Stimulated activated CD4-positive, alpha-beta T cell treated with anti-CD3 and anti-CD28 coated beads, Interleukin-4, amount 100 ng/mL, for 24 hours (primary cell): ENCODE data around the gene SNAI1.
"Not testable (repeated sequence)": the region's sequence is repeated elsewhere in the genome, so short reads cannot be mapped to it uniquely, and the experiment has no call there.

Experiments
- DNase-seq: peaks from one replicate; pipeline ENCODE4 v3.0.0-alpha.2; 2020

The SNAI1 gene

DNA sequence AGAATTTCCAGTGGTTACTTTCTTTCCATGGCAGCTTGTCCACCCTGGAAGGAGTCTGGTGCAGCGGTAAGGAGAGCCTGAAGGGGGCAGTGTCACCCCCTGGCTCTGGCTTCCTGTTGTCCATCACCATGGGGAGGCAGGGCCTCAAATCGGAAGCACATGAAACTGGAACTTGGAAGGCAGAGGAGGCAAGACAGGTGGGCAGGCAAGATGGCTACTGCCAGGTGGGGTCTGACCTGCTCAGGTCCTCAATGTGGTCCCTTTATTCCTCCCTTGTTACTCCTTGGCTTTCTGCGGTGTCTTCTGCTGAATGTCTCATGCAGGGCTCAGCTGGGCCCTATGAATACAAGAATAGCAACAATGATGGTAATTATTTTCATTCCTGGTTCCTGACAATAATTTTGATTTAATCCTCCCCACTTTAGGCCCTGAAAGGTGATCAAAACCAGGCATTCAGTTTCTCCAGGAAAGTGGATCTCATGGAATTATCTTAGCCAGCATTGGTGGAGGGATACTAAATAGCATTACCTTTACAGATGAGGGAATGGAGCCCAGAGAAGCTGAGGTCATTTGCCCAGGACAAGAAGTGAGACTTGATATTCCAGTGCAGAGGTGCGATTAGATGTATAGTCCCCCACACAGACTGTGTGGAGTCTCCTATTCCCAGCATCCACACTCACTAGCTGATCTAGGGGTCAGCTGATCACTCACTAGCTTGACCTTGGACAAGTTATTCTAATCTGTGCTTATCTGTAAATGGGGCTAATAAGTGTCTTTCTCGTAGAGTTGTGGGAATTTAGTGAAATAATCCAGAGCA, 17.6 kb upstream of the SNAI1 start:
- DNase-seq, result peak; percentile 13

DNA sequence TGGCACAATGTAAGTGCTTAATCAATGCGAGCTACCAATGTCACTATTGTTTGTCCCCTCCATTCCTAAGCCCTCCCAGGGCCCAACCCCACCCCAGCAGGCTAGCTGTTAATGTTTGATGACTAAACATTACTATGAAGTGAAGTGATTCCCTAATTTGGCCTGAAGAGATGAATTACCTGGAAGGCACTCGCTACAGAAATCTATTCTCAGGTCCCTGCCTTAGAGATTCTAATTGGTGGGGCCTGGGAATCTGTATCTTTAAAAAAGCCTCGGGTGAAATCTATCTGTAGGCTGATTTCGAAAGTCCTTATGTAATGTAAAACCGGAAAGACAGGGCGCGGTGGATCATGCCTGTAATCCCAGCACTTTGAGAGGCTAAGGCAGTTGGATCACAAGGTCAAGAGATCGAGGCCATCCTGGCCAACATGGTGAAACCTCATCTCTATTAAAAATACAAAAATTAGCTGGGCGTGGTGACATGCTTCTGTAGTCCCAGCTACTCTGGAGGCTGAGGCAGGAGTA, 16.9 kb upstream of the SNAI1 start:
- no peak for DNase-seq

DNA sequence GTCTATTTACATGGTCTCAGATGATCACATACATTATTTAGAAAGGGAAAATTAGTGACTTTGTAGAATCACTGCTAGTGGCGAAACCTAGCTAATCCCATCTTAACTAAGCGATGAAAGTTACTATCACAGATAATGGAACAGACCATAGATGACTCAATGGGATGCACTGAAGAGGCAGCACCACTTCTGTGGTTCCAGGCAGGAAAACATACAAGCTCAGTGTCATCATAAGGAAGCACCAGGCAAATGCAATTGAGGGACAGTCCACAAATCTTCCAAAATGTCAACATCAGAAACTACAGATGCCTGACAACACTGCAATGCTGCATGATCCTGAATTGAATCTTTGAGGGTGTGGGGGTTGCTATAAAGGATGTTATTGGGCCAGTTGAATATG, 15.9 kb upstream of the SNAI1 start:
- DNase-seq, result no peak

DNA sequence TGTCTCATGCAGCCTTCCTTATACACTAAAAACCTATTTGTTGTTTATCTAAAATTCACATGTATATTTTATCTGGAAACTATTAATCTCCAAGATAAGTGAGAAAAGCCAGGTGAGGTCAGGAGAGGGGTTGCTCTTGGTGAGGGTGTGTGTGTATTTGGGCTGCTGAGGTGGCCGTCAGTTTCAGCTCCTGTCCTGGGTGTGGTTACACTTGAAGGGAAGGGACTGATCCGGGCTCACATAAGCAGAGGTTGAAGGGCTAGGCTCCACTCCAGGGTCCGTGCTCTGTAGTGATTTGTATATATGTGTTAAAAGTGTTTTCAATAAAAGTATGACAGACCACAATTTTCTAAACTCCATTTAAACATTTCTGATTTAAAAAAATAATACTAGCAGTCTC, 13.5 kb upstream of the SNAI1 start:
- no peak for DNase-seq

DNA sequence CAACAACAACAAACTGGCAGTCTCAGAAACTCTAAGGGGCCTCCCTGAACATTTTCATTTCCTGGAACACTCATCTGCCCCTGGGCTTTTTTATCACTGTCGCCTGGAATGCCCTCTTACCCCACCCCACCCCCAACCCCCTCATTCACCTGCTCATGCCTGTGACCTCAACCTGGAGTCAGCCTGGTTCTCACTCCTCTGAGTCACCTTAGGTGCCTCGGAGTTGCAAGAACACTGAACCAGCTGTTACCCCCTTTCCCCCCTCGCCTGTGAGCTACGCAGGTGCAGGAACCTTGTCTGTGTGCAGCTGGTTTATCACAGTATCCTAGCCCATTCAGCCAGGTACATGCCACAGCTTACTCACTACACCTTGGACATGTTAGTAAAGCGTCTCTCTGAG, 12.8 kb upstream of the SNAI1 start:
- no peak for DNase-seq

DNA sequence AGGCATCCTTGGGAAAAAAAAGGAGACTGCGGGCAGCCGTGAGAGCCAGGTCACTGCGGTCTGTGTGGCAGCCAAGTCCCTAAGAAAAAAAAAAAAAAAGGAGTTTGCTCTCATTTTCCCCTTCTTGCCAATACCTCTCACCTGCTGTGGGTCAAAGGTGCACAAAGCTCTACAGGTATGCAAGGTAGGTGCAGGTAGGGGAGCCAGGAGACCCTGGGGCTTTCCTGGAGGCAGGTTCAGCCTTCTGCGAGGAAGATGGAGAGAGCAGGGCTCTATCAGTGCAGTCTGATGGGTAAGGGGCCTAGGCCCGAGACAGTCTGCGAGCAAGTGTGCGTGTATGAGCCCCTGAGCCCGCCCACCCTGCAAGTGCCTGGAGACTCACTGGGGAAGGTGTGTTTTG, 12.3 kb upstream of the SNAI1 start:
- no peak for DNase-seq

DNA sequence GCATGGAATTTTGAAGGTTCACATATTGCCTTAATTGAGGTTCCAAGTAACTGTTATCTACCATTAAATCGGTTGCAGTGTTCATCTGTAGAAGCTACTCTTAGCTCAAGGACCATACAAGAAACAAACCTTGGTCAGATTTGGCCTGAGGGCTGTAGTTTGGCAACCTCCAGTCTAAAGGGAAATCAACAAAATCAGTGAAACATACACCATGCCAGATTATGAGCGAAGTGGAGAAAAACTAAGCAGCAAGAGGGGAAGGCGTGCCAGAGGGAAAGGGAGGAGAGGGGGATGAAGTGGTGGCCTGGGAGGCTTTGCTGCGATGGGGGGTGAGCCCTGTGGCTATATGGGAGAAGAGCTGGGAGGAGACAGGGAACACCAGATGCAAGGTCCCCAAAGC, 8.8 kb upstream of the SNAI1 start:
- DNase-seq, result no peak

DNA sequence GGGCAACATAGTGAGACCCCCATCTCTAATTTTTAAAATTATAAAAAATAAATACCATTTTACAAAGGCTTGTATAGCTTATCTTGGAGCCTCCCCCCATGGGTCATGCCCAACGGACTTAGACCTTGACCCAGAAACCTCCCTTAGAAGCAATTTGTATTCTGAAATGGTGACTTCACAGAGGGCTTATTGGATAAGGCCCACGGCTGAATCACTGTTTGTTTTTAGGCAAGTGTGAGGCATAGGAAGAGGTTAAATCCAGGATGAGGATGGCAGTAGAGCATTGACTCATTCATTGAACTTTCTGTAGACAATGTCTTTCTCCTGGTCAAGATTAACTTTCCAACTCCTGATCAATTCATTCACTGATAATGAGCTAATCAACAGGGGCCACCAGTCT, 6.2 kb upstream of the SNAI1 start:
- no peak for DNase-seq

DNA sequence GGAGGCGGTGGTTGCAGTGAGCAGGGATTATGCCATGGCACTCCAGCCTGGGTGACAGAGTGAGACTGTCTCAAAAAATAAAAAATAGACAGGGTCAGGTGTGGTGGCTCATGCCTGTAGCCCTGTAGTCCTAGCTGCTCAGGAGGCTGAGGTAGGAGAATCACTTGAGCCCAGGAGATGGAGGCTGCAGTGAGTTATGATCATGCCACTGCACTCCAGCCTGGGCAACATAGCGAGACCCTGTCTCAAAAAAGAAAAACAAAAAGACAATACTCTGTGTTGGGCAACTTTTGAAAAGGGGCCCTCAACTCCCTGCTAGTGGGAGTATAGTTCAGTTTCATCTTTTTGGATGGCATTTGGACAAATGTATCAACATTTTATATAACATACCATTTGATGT, 5.0 kb upstream of the SNAI1 start:
- DNase-seq, result not testable (repeated sequence)

DNA sequence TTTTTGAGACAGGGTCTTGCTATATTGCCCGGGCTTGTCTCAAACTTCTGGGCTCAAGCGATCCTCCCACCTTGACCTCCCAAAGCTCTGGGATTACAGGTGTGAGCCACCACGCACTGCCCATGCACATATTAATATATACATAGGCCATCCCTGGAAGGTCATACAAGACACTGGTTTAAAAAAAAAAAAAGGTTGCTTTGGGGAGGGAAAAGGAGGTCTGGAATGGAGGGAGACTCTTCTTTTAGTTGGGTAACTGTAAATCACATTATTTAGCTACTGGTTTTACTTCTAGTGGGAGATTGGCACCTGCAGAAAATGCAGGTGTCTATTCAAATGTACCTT, 4.1 kb upstream of the SNAI1 start:
- no peak for DNase-seq

DNA sequence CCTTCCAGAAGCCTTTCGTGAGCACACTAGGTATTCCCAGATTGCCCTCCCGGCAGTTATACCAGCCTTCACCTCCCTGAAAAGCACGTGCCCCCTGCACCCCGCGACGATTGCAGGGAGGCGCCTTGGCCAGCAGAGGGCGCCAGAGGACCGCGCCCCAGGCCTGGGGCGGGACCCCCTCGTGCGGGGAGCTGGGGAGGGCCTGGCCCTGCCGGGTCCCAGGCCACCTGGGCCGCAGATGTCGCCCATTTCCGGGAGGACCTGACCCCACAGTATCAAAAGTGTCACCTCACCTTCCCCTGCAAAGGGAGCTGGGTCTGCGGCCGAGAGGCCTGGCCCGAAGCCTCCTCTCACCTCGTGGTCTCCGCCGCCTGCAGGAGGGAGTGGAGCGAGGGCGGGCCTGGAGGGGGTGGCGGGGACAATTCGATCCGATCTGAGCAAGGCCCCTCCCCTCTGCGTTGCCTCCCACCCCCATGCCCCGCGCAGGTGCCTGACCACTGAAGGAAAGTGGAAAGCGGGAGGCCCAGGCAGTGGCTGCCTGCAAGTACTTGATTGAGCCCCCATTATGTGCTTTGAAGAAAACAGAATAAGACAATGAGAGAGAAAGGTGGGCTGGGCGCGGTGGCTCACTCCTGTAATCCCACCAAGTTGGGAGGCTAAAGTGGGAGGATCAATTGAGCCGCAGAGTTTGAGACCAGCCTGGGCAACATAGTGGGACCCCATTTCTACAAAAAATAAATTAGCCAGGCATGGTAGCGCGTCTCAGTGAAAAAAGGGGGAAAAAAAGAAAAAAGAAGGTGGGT, 3.5 kb upstream of the SNAI1 start:
- peak; percentile 68 for DNase-seq

DNA sequence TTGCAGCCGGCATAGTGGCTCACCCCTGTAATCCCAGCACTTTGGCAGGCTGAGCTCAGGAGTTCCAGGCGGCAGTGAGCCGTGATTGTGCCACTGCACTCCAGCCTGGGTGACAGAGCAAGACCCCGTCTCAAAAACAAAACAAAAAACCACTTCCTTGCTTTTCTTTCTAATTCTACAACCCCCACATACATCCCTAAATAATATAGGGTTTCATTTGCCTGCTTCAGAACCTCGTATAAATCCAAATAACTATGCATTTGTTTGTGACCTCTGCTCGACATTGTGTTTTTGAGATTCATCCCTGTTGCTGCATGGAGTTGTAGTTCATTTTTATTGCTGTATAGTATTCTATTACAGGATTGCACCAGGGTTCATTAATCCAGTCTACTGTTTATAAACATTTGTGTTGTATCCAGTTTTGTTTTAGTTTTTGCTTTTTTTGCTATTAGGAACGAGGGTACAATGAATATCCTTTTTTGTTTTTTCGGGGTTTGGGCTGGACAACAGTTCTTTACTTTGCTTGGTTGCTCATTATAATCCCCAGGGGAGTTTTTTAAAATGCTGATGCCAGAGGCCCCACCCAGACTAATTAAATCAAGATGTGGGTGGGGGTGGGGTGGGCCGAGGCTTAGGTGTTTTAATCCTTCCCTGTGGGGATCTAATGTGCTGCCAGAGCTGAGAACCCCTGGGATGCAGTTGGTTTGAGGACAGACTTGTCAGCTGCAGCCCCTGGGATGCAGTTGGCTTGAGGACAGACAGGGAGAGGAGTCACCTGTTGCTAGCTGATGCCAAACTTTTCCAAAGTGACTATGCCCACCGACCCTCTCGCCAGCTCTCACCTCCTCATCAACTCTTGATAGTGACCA, 2.4 kb upstream of the SNAI1 start:
- DNase-seq, result no peak

DNA sequence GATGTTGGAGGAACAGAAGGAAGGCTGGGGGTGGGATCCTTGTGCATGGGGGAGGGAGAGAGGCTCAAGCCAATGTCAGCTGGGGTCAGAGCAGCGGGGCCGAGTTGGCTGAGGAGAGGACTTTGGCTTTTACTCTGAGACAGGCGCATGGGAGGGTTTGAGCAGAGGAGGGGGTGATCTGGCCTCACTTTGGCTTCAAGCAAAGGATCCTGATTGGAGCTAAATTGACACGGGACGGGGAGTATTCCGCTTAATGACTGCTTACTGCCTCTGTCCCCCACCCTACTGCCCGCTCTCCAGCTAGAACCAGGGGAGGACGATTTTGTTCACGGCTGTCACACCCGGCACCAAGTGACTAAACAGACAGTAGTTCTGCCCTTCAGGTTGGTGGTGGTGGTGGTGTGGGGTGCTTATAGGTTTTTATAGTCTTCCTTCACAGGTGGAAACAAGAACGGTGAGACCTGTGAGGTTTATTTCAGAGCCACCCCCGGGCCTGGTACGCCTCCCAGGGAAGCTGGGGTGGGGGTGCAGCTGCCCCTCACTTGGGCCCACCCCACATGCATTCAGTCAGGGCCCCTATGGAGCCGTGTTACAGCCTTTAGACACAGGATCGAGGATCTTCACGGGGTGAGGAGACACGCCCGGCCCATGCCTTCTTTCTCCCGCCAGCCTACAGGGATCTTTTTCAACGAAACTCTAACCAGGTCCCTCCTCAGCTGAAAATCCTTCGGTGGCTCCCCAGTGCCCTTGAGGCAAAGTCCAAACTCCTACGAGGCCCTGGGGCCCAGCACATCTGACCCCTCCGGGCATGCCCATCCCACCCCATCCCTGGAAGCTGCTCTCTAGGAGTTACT, 1.3 kb upstream of the SNAI1 start:
- no peak for DNase-seq

DNA sequence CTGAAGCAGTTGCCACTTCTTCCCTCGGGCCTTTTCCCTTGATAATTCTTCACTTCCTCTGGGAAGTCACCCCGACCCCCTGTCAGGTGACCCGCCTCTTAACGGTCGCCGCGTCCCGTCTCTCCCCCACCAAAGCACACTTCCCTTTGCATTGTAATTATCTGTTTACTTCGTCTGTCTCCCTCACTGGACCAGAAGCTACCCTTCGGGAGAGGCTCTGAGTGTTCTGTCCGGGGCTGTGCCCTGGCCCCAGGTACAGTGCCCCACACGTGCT, 771 bp upstream of the SNAI1 start:
- no peak for DNase-seq

DNA sequence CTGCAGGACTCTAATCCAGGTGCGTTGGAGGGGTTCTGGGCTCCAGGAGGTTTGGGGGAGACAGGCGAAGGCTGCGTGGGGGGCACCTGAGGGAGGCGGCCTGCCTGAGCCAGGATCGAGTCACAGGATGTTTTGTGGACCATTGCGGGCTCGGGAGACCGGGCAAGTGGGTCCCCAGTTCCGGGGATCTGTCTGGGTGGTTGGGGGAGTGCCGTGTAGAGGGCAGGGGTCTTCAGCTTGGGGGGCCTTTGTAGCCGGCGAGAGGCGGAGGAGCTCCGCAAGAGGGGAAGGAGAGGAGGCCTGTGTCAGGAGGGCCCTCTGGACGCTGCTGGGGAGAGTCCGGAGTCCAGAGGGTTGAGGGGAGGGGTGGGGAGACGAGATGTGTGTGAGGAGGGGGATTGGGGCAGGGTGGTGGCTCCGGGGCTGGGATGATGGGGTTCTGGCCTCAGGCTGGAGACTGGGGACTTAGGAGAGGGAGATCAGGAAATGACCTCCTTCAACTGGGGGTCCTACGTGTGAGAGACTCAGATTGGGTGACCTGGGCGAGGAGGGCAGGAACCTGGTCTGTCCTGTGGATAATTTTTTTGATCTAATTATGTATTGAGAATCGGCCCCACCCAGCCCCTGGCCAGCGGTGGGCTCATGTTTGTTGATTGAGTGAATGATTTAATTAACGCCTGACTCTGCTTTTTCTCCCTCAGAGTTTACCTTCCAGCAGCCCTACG, 505 bp downstream of the SNAI1 start:
- DNase-seq, result no peak

DNA sequence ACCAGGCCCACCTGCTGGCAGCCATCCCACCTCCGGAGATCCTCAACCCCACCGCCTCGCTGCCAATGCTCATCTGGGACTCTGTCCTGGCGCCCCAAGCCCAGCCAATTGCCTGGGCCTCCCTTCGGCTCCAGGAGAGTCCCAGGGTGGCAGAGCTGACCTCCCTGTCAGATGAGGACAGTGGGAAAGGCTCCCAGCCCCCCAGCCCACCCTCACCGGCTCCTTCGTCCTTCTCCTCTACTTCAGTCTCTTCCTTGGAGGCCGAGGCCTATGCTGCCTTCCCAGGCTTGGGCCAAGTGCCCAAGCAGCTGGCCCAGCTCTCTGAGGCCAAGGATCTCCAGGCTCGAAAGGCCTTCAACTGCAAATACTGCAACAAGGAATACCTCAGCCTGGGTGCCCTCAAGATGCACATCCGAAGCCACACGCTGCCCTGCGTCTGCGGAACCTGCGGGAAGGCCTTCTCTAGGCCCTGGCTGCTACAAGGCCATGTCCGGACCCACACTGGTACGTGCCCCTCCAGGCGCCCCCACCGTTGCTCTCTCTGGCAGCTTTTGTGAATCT, 1.1 kb downstream of the SNAI1 start:
- DNase-seq, result no peak

DNA sequence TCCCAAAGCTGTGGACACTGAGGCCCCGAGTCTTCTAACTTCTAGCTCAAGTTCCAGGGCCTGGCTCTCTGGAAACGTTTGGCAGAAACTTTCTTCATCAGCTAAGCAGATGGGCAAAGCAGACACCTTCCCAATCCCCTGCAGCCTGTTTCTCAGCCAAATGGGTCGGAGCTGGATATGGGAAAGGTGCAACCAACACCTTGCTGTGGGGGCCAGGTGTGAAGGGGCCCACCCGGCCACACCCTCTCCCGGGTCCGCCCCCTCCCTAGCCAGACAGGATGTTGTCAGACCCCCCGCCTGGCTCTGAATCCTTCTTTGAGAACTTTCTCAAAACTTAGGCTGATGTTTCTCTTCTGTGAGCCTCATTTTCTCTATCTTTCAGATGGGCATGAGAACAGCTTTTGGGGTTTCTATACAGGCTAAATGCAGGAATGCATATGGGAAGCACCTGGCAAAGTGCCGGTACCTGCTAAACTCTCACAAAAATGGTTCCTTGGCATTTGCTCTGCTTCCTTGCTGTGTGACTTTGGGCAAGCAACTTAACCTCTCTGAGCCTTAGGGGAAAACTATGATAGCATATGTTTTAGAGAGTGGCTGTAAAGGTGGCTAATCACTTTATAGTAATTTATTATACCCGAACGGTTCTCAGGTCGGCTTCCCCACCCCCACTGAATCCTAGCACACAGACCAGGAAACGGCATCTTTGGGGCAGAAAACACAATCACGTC, 1.8 kb downstream of the SNAI1 start:
- no peak for DNase-seq

DNA sequence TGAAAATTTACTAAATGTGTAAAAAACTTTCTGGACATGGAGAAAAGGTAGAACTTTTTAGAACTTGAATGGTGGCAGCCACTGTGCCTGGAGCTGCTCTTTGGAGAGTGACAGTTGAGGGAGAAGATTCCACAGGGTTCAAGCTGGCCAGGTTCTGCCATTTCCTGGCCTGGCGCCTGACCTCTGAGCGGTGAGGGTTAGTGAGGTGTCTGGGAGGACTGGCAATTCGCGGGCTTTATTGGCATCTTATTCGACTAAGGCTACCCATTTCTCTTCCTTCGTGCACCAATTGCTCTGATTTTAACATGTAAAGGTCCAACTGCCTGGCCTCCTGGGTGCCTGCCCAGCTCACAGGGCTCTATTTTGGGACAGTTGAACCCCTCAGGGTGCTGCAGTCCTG, 2.4 kb downstream of the SNAI1 start:
- no peak for DNase-seq

DNA sequence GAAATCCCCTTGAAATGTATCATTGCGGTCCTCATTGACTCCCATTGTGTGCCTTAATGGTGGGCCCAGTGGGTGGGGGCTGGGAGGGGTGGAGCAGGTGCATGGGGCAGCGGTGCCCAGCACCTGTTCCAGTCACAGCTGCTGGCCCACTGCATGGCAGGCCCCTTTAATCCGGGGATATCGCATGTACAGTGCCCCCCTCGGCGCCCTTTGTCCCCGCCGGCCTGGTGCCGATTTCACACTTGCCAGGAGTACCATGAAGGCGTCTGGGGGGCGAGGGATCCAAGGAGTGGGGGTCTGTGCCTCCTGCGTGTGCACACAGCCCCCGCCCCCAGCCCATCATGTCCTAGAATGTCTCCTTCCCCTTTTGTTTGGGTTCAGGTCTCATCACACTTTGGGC, 2.8 kb downstream of the SNAI1 start:
- no peak for DNase-seq

DNA sequence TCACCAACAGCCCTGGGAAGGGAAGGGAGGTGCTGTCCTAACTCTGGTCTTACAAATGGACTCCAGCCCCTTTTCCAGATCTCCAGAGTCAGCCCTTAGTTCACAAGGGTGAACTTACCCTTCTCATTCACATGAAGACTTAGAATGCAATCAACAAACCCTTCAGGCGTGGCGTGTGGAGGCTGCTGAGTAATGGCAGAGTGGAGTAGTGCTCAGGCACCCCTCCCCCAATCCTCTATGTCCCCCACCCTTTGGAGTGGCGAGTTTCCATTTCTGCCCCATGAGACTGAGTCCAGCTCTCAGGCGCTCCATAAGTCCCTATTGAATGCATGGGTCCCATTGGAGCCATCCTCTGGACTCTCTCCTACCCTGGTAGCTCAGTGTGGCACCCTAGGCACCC, 3.3 kb downstream of the SNAI1 start:
- no peak for DNase-seq
